Transverse colon (tissue), 4 donors: ENCODE results near the gene VASP. TPM values are rescaled to one million over a fixed set of nuclear protein-coding genes. Genes with fewer than 3 reads are reported as not detected.
A peak's percentile ranks its signal among the peaks of the same experiment; 100 is the strongest.

Experiments
- DNase-seq: peaks from one replicate; pipeline ENCODE4 v3.0.0-alpha.2; 2019
- H3K27ac ChIP-seq, 4 donors: fragments of 200-600 bp; sonication (generic); 2 replicates each; pipeline ENCODE4 v1.5.1; 2016 to 2018; ENCODE audit warnings: inconsistent platforms in 4 of 4
- H3K27me3 ChIP-seq: fragments of 200-600 bp; sonication (generic); 2 replicates; pipeline ENCODE4 v1.5.1; 2017; ENCODE audit warnings: inconsistent platforms
- H3K36me3 ChIP-seq, 4 donors: fragments of 200-600 bp; sonication (generic); 2 replicates each; pipeline ENCODE4 v1.5.1; 2017 to 2019; ENCODE audit warnings: inconsistent platforms in 4 of 4
- H3K4me1 ChIP-seq, 4 donors: fragments of 200-600 bp; sonication (generic); 2 replicates each; pipeline ENCODE4 v1.5.1; 2017 to 2020; ENCODE audit warnings: inconsistent platforms in 4 of 4
- H3K4me3 ChIP-seq, 4 donors: fragments of 200-600 bp; sonication (generic); 1 replicate in 1 of 4; 2 replicates in 3 of 4; pipeline versions ENCODE4 v1.5.1 to v1.6.1; 2017 to 2019; ENCODE audit warnings: inconsistent platforms in 4 of 4
- H3K9me3 ChIP-seq, 2 donors: fragments of 200-600 bp; sonication (generic); 2 replicates each; pipeline ENCODE4 v1.5.1; 2017 to 2019; ENCODE audit warnings: inconsistent platforms in 2 of 2
- EP300 ChIP-seq: sonication (generic); formaldehyde crosslinking; IDR thresholded peaks from one replicate; pipeline ENCODE4 v1.6.1; 2017; ENCODE audit warnings: antibody characterized with exemption, low read depth
- POLR2A ChIP-seq: fragments of 450-650 bp; IDR thresholded peaks from one replicate; pipeline ENCODE4 v1.6.1; 2016; ENCODE audit warnings: antibody characterized with exemption, mild to moderate bottlenecking, moderate library complexity
- POLR2AphosphoS5 ChIP-seq, 3 donors: sonication (generic); formaldehyde crosslinking; IDR thresholded peaks; one replicate each; pipeline ENCODE4 v1.6.1; 2016; ENCODE audit warnings: antibody characterized with exemption in 3 of 3
- WGBS, 2 donors: methylation state at CpG; one replicate each; pipeline ENCODE4 v1.1.5; 2018; ENCODE audit warnings: low coverage in 1 of 2; 5-methylcytosine and 5-hydroxymethylcytosine counted together
- in situ Hi-C, 4 donors: fragments of 200-750 bp; cut with MboI; loops; one replicate each; pipeline versions ENCODE4 v1.15.0 to v1.15.1; 2017; ENCODE audit warnings: low sequenced_read_pairs in 3 of 4, low pct_ligation_motif_present in 1 of 4, low pct_unique_long_range_greater_than_20kb in 1 of 4
- intact Hi-C: fragments of 100-400 bp; cut with DNase I; formaldehyde crosslinking; loops from one replicate; pipeline ENCODE4 v1.15.1; 2023; ENCODE audit warnings: low total_unique reads
- total RNA-seq, 4 donors: library from RNA; depleted of rRNA; stranded (reverse); fragments of >200 nt; gene quantifications; one replicate each; pipeline ENCODE4 v1.1.0, GENCODE V29; 2016
- TF ChIP-seq, protein P1 (sequence below), 5 experiments: fragments of 200-600 bp in 3 of 5; fragments of 450-650 bp in 2 of 5; sonication (generic) in 3 of 5; IDR thresholded peaks; 1 replicate in 2 of 5; 2 replicates in 3 of 5; pipeline ENCODE4 v1.5.1; 2016 to 2017; ENCODE audit warnings: antibody characterized with exemption in 5 of 5, inconsistent platforms in 3 of 5, mild to moderate bottlenecking in 2 of 5, moderate library complexity in 1 of 5

VASP gene
- total RNA-seq, 4 donors from 2014 or later, result 167 to 465 (median 204) TPM

DNA sequence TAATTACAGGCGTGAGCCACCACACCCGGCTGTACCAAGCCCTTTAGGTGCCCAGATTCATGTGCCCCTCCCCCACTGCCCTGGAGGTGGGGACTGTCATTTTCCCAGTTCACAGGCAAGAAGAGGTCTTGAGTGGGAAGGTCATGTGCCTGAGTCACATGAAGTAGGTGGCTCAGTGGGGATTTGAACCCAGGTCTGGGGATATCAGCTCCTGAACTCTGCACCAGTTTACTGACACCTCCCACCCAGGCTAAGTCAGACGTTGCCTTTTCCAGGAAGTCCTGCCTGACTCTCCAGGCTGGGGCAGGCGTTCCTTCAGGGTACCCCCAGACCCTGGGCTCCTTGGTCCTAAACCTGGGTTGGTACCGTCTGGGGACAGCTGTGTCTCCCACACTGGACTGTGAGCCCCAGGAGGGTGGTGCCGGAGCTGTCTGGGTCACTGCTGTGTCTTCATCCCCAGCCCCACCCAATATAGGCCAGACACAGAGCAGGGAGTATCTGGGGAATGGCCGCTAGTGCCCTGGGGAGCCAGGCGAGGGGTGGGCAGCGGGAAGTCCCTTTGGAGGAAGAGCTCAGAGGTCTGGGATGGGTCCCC lies 8.6 kb downstream of the VASP start:
- H3K9me3 ChIP-seq, result no peaks in the 10 kb centered on the region
- in situ Hi-C loops, result no loop called here
- no peak overlapping the region for H3K4me3 ChIP-seq
- H3K27ac ChIP-seq, result peak overlapping the region; percentile 98 to 100 (median 99)
- 52 to 60% methylated on average over 1 to 7 of the region's 9 CpGs for WGBS, 2 donors
- H3K36me3 ChIP-seq, result peaks cover 0 to 20% (median 2%) of the 10 kb centered on the region in 4 donors
- TF ChIP-seq POLR2AphosphoS5 (IDR thresholded peaks at IDR 0.05), result peak in 2 of 3 donors; percentile 21 to 56
- peak; percentile 33 for TF ChIP-seq POLR2A
- TF ChIP-seq, protein P1, sequence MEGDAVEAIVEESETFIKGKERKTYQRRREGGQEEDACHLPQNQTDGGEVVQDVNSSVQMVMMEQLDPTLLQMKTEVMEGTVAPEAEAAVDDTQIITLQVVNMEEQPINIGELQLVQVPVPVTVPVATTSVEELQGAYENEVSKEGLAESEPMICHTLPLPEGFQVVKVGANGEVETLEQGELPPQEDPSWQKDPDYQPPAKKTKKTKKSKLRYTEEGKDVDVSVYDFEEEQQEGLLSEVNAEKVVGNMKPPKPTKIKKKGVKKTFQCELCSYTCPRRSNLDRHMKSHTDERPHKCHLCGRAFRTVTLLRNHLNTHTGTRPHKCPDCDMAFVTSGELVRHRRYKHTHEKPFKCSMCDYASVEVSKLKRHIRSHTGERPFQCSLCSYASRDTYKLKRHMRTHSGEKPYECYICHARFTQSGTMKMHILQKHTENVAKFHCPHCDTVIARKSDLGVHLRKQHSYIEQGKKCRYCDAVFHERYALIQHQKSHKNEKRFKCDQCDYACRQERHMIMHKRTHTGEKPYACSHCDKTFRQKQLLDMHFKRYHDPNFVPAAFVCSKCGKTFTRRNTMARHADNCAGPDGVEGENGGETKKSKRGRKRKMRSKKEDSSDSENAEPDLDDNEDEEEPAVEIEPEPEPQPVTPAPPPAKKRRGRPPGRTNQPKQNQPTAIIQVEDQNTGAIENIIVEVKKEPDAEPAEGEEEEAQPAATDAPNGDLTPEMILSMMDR (IDR thresholded peaks at IDR 0.05), result peak in 1 of 5 experiments; percentile 43
- TF ChIP-seq EP300, result peak; percentile 1
- H3K27me3 ChIP-seq, result no peaks in the 10 kb centered on the region
- H3K4me1 ChIP-seq, result peaks cover 40 to 93% (median 73%) of the 10 kb centered on the region in 4 donors
- peak; percentile 77 for DNase-seq
- intact Hi-C loops, result no loop called here

GRCh38 chr19:45517238-45517637 lies 10.0 kb downstream of the VASP start:
- intact Hi-C loops, result no loop called here
- Histone ChIP-seq H3K27me3 (no peaks in the 10 kb centered on the region), H3K36me3 (peaks cover 0 to 25% (median 4%) of the 10 kb centered on the region in 4 donors), H3K4me3 (no peak overlapping the region), H3K27ac (peak overlapping the region; percentile 98 to 100 (median 99)), H3K4me1 (peaks cover 29 to 93% (median 68%) of the 10 kb centered on the region in 4 donors), H3K9me3 (no peaks in the 10 kb centered on the region)
- DNase-seq, result no peak
- TF ChIP-seq POLR2AphosphoS5 (IDR thresholded peaks at IDR 0.05), result no peak
- no peak for TF ChIP-seq EP300
- TF ChIP-seq POLR2A, result no peak
- TF ChIP-seq, protein P1 (IDR thresholded peaks at IDR 0.05), result no peak
- 50 to 64% methylated on average over 3 to 7 of the region's 7 CpGs for WGBS, 2 donors
- in situ Hi-C loops, result no loop called here

GRCh38 chr19:45517641-45518468 lies 10.6 kb downstream of the VASP start:
- intact Hi-C loops (no loop called here), in situ Hi-C loops (no loop called here)
- TF ChIP-seq POLR2AphosphoS5 (IDR thresholded peaks at IDR 0.05) (no peak), POLR2A (no peak), EP300 (no peak)
- TF ChIP-seq, protein P1 (IDR thresholded peaks at IDR 0.05), result no peak
- DNase-seq, result no peak
- H3K4me3 ChIP-seq, result no peak overlapping the region
- no peaks in the 10 kb centered on the region for H3K27me3 ChIP-seq
- H3K27ac ChIP-seq, result peak overlapping the region; percentile 98 to 100 (median 99)
- H3K4me1 ChIP-seq, result peaks cover 29 to 91% (median 62%) of the 10 kb centered on the region in 4 donors
- H3K9me3 ChIP-seq, result no peaks in the 10 kb centered on the region
- H3K36me3 ChIP-seq, result peaks cover 0 to 30% (median 7%) of the 10 kb centered on the region in 4 donors
- 90 to 94% methylated on average over 8 to 41 of the region's 50 CpGs for WGBS, 2 donors

GRCh38 chr19:45518469-45518826 lies 11.2 kb downstream of the VASP start:
- in situ Hi-C loops (no loop called here), intact Hi-C loops (no loop called here)
- Histone ChIP-seq H3K27me3 (no peaks in the 10 kb centered on the region), H3K9me3 (no peaks in the 10 kb centered on the region), H3K36me3 (peaks cover 0 to 32% (median 8%) of the 10 kb centered on the region in 4 donors), H3K27ac (peak overlapping the region; percentile 98 to 100 (median 99)), H3K4me1 (peaks cover 28 to 88% (median 56%) of the 10 kb centered on the region in 4 donors), H3K4me3 (no peak overlapping the region)
- DNase-seq, result peak; percentile 57
- WGBS, 2 donors, result 53% methylated on average over 4 to 7 of the region's 7 CpGs
- TF ChIP-seq, protein P1 (IDR thresholded peaks at IDR 0.05), result no peak
- peak in 2 of 3 donors; percentile 38 to 47 for TF ChIP-seq POLR2AphosphoS5 (IDR thresholded peaks at IDR 0.05)
